Stimulated activated CD8-positive, alpha-beta memory T cell treated with anti-CD3 and anti-CD28 coated beads, Interleukin-4, amount 100 ng/mL, for 4 hours (primary cell): ENCODE measurements around the gene RLBP1.

Experiments
- DNase-seq, 2 donors: peaks; one replicate each; pipeline ENCODE4 v3.0.0-alpha.2; 2020; ENCODE audit warnings: low read depth in 2 of 2, low spot score in 1 of 2

The RLBP1 gene

GRCh38 chr15:89206908-89207331, 14.5 kb downstream of the RLBP1 start:
- DNase-seq = peak; percentile 46 to 51

DNA sequence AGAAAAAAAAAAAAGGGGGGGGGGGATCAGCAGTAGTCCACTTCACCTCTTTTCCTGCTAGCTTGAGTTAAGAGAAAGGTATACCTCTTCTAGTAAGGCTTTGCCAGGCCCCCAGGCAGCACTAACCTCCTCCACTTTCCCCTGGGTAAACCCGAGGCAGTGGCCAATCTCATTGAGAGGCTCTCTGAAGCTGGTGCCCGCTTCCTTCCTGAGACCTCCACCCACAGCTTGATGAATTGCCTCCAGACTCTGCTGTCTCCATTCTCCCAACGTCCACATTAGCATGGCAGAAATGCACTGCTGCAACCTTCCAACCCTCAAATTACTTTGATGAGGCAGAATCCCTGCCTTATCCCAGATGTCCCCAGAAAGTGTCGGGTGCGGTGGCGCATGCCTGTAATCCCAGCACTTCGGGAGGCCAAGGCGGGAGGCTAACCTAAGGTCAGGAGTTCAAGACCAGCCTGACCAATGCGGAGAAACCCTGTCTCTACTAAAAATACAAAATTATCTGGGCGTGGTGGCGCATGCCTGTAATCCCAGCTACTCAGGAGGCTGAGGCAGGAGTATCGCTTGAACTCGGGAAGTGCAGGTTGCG, 15.3 kb downstream of the RLBP1 start:
- DNase-seq = no peak

- DNase-seq = no peak
Measured at GRCh38 chr15:89203705-89204273, 17.6 kb downstream of the RLBP1 start.

GRCh38 chr15:89201465-89202005, 19.8 kb downstream of the RLBP1 start:
- no peak for DNase-seq

DNA sequence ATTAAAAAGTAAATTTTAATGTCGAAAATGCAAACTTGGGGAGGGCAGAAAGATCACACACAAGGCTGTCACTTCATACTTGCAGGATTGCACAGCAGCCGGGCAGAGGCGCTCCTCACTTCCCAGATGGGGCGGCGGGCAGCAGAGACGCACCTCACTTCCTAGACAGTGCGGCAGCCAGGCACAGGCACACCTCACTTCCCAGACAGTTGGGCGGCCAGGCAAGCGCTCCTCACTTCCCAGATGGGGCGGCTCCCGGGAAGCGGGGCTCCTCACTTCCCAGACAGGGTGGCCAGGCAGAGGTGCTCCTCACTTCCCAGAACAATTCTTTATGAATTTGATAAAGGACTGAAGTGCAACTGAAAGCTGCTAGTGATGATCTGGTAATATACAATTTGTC, 21.2 kb downstream of the RLBP1 start:
- DNase-seq = no peak

- DNase-seq = no peak
Measured at GRCh38 chr15:89199746-89200145, 21.6 kb downstream of the RLBP1 start.

GRCh38 chr15:89198934-89199333, 22.4 kb downstream of the RLBP1 start:
- DNase-seq = no peak

DNA sequence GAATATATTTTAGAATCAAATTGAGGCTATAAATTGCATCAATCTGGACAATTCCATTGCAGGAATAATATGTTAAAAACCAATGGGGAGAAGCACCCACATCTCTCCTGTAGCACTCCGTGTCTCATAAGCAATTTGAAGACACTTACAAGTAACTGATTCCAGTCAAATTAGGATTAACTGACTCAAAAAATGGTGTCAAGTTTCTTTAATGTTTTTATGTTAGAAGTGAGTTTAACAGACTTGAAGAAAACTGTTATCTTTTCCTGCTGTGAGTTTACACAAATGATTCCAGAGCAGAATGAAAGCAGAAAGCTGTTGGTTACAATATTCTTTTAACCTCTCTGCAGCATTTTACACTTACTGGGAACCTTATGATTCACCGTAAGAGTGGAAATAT, 23.2 kb downstream of the RLBP1 start:
- DNase-seq = no peak

DNA sequence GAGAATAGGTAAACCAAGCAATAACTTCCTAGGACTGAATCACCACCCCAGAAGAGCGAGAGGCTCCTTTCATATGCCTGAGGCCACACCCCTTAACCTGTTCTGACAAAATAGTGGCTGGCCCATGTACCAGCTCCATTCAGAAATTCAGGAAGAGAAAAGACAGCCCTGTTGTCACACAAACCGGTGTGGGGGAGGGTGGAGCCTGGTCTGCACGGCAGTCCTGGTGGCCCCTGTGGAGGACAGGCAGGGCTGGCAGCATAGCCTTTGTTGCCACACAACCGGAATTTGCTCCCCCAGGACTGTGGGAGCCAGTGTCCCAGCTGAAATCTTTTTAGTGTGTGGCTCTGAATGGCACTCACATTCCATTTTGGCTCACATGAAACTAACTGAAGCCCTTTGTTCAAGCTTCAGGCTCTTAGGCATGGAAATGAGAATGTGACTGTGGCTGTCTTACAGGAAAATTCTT, 23.8 kb downstream of the RLBP1 start:
- DNase-seq = no peak

DNA sequence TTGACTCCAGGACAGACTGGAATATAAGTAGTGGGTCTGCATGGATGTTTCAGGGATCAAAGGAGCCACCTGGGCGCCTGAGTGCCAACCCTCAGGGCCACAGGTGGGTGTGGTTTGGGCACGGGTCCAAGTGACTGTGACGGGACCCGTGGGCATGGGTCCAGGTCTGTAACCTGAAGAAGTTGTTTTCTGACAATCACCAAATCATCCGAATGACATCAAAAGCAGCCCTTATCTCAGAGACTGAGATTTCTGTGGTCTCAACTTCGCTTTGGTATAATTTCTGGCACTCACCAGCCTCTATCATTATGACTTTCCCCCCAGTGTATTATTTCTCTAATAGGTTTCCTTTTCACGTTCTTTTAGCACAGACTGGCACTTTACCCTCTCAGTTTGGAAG, 24.4 kb downstream of the RLBP1 start:
- no peak for DNase-seq

DNA sequence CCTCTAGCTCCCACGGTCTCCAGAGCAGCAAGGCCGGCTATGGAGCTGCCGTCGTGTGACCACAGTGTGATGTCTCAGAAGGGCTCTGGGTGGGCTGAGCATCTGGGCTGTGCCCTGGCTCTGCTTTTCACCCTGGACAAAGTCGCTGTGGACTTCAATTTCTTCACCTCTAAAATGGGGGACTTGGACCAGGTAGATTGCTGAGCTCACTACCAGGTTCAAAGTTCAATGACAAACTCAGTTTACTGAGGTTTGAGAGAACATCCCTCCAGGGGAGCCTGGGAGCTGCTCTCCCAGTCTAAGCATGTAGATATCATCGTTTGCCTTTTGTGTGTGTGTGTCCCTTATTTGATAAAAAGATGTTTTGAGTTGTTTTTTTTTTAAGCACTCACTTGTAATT, 25.1 kb downstream of the RLBP1 start:
- DNase-seq = no peak

DNA sequence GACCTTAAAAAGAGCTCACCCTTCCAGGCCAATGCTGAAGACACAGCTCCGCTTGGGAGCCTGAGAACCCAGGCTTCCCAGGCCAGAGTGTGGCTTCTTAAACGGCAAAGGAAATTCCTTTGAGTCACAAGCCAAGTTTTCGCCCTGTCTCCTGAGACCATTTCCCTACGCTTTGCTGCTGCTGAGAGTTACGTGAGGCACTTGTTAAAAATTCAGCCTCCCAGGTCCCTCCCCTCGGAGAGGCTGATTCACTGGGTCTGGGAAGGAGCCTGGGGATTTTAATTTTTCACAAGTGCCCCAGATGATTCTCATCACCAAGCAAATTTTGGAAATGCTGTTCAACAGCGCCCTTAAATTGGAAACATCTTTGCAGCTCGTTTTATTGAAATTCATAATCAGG, 25.5 kb downstream of the RLBP1 start:
- no peak for DNase-seq

DNA sequence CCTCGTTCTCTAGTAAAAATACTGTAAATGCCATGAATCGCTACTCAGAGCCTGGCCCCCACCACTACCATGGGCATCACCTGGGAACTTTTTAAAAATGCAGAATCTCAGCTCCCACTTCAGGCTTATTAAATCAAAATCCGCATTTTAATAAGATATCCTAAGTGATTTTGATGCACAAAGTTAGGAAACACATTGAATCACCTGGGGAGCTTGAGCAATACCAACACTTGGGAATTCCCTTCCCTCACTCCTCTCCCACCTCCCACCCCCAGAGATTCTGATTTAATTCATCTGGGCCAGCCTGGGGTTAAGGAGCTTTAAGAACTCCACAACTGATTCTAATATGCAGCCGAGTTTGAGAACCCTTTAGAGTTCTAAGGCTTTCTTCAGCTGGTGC, 26.8 kb downstream of the RLBP1 start:
- no peak for DNase-seq

DNA sequence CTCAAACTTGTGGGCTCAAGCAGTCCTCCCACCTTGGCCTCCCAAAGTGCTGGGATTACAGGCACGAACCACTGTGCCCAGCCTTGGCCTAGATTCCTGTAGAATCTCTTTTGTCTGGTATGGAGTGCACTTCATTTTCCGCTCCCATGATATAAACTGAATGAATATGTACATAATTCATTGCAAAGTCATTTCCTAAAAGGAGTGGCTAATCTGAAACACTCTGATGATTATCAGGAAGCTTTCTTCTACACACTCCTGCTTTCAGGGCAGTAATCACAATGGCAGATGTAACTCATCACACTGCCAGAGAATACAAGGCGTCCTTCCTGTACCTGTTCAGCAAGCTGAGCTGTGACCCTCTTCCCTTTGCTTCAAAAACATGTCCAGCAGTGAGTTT, 28.6 kb downstream of the RLBP1 start:
- no peak for DNase-seq

DNA sequence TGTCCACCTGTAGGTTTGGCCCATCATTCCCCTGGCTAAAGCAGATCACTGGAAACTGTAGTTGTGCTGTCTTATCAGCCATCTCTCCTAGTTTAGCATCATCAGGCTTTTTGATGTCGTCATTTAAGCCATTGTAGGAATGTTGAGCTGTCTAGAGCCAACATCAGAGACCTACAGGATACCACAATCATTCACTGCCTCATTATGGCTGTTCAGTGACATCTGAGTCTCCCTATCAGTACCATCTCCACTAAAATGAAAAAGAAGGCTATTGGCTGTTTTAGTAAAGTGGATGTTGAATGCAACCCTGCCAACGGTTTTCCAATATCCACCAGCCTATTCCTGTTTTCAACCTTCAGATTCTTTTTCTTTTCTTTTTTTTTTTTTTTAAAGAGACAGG, 29.2 kb downstream of the RLBP1 start:
- DNase-seq = no peak

DNA sequence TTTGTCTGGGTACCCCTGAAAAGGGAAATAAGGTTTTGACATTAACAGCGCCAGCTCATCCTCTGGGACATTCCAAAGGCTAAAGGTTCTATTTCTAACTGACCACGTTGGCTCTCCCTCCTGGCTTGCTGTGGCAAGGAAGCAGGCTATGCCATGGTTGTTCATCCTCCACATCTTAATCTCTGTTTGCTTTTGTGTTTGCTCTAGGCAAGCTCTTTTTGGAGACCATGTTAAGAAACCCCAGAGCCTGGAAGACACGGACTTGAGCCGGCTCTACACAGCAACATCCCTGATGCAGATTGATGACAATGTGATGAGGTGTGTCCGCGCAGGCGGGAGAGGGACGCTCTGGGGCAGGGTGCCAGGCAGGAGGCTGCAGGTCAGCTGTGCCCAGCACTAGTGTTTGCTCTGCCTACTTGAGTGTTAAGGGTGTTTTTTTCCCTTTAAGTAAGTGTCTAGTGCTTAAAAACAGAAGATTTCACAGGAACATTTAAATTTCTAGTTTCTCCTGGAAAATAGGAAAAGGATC, 33.3 kb downstream of the RLBP1 start:
- no peak for DNase-seq

DNA sequence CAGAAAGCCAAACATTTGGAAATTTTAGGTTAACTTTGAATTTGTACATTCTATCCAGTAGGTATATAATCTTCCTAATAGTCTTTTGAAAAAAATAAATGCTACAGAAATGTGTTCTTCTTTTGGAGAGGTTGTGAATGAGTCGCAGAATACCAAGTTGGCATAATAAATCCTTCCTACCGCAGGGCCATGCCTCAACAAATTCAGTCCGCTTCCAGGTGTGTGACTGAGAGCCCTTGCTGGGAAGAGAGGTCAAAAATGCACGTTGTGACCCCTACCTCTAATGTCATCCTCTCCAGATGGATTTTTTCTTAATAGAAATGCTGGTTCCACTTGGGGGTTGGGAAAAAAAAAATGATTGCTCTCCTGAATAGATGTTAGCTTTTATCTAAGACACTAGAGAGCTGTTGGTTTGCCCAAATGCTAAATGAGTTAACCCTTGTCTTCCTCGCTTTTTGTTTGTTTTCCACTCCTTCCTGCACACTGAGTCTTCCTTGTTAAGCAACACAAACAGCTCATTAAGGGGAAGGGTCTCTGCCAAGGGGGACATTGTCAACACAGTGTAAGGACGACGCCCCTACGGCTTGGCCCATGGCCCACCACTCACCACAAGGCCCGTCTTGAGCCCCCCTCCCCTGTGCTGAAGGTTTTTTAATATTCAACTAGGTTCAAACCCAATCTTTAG, 33.9 kb downstream of the RLBP1 start:
- no peak for DNase-seq

GRCh38 chr15:89186803-89187202, 34.6 kb downstream of the RLBP1 start:
- DNase-seq = no peak

DNA sequence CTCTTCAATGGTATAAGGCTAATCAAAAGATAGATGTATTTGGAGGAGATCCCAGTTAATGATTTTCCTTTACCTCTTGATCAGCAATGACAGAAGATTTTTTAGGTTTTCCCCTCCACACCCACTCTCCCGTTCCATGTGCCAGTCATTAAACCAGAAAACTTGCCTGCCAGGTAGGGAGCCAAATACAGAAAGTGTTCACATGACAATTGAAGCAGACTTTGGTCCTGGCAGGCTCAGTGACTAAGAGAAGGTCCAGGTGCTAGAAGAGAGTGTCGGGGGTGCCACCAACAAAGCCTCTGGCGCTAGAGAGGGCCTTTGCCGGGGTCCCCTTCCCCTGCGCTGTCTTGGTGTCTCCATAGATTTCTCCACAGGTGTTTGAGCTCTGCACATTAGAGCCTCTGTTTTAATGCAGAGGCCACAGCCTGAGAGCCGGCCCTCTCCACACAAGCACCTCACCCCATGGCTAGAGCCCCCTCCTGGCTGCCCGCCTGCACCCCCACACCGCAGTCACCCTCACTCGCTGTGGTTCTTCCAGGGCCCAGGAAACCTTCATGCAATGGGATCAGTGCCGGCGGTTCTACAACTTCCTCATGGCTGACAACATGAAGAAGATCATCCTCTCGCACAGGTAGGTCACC, 36.4 kb downstream of the RLBP1 start:
- DNase-seq = no peak

GRCh38 chr15:89184357-89184756, 37.0 kb downstream of the RLBP1 start:
- no peak for DNase-seq

DNA sequence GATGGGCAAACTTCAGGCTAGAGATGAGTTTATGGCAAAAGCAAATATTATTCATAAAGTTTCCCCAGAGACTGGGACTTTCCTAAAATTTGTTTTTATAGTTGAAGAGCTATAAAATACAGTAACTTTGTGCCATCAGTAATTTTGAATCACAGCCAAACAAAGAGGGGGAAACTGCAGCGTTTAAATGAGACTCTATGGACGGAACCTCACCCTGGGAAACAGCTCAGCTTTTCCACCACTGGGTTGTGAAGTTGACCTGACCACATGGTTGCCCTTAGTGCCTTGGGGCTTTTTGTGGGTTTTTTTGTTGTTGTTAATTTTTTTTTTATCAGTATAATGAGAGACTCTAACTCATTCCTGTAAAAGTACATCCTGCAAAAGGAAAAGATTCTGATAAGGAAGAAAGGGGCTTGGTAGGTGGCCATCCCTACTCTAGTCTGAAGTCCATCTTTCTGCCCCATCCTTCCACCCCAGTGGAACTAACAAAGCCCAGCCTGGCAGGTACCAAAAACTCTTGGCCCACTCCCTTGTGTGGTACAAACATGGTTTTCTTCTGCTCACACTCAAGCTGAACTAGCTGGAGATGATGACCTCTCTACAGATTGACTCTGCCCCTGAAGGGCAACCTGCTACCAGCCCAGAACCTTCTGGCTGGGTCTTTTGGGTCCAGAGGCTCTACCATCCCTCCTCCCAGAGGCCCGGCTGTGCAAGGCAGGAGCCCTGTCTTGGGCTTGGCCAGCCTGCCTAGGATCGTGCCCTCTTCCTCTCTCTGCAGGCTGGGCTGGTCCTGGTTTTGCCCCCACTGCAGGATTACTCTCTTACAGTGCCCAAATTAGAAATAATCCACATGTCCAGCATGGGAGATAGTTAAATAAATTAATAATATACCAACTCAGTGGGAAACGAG, 41.2 kb downstream of the RLBP1 start:
- DNase-seq = no peak
